ENCODE results near the gene SNX21. TPM values are rescaled to one million over a fixed set of nuclear protein-coding genes. Genes with fewer than 3 reads are reported as not detected.

Gene SNX21
- total and polyA plus RNA-seq, 12 donors, result 15.4 to 27.0 (median 18.5) TPM

DNA sequence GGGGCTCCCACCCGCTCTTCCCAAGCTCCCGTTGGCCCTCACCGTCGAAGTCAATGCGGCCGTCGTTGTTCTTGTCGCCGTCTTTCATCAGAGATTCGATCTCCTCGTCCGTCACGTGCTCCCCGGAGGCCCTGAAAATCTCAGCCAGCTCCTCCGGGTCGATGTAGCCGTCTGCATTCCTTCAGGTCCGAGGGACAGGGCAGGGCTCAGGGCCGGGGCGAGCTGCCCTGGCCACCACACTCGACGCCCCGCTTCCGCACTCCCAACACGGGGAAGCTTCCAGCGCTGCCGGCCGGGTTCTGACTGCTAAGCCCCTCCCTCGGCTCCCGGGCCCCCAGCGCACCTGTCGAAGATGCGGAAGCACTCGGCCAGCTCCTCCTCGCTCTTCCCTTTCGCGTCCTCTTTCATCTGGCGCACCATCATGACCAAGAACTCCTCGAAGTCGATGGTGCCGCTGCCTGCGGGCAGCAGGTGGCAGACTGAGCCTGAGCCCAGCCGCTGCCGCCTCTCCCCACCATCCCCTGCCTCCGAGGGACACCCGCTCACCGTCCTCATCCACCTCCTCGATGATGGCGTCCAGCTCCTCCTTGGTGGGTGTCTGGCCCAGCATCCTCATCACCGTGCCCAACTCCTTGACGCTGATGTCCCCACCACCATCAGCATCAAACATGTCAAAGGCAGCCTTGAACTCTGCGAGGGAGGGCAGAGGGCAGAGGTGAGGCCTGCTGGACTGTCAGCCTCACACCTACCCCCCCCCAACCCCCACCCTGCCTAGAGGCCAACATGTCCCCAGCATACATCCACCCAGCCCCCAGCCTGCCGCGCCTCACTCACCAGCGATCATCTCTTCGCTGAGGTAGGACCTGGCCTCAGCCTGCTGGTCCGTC lies 9.4 kb upstream of the SNX21 start:
- Histone ChIP-seq H3K36me3 (no peaks in the 10 kb centered on the region), H3K4me3 (peak overlapping the region in 5 of 10 donors; percentile 3 to 30 (median 28)), H3K9me3 (no peaks in the 10 kb centered on the region), H3K27ac (no peak overlapping the region), H3K27me3 (peaks cover 3 to 53% (median 35%) of the 10 kb centered on the region in 7 donors), H3K4me1 (peaks cover 4 to 40% (median 26%) of the 10 kb centered on the region in 9 donors)
- ATAC-seq (peak; percentile 57 to 76 (median 67)), DNase-seq (peak in 1 of 2 donors; percentile 60)
- intact Hi-C loops (cut with DNase I), result loop anchor here in 5 of 10 donors (5.0 to 10.0 kb wide), 3 partner anchors 111 to 141 kb away; partner anchors contain the start of gene PCIF1 (in 1 of the 5)
- WGBS, 2 donors, result 14 to 16% methylated on average over 57 of the region's 57 CpGs
- TF ChIP-seq, protein P1, sequence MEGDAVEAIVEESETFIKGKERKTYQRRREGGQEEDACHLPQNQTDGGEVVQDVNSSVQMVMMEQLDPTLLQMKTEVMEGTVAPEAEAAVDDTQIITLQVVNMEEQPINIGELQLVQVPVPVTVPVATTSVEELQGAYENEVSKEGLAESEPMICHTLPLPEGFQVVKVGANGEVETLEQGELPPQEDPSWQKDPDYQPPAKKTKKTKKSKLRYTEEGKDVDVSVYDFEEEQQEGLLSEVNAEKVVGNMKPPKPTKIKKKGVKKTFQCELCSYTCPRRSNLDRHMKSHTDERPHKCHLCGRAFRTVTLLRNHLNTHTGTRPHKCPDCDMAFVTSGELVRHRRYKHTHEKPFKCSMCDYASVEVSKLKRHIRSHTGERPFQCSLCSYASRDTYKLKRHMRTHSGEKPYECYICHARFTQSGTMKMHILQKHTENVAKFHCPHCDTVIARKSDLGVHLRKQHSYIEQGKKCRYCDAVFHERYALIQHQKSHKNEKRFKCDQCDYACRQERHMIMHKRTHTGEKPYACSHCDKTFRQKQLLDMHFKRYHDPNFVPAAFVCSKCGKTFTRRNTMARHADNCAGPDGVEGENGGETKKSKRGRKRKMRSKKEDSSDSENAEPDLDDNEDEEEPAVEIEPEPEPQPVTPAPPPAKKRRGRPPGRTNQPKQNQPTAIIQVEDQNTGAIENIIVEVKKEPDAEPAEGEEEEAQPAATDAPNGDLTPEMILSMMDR (IDR thresholded peaks at IDR 0.05), result peak; percentile 5 to 61 (median 49)

DNA sequence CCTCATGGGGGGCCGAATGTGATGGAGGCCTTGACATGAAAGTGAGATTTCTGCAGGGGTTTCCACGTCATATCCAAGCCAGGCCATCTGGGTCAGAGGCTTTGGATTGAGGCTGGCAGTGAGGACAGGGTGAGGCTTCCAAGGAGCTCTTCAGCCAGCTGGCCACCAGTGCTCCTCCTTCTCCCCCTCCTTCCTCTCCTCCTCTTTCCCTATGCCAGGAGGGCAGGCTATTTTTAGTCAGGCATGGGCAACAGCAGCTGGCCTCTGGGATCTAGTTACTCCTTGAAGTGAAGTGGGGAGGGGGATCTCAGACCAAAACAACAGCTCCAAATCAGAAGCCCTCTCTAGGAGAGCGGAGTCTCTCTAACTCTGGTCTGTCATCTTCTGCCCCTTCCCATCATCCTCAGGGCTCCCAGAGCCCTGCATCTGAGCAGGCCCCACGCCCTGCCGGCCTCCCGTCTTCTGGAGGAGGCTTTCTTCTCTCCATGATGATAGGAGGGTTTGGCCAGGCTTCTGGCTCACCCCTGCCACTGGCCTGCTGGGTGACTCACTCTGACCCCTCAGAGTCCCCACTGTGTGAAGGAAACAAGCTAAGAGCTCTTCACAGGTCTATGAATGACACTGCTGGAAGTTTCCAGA lies 7.1 kb upstream of the SNX21 start:
- Histone ChIP-seq H3K9me3 (no peaks in the 10 kb centered on the region), H3K4me1 (peaks cover 4 to 40% (median 27%) of the 10 kb centered on the region in 9 donors), H3K27ac (peak overlapping the region in 7 of 10 donors; percentile 15 to 68 (median 46)), H3K4me3 (no peak overlapping the region), H3K27me3 (peaks cover 3 to 33% (median 28%) of the 10 kb centered on the region in 7 donors), H3K36me3 (no peaks in the 10 kb centered on the region)
- TF ChIP-seq, protein P1 (IDR thresholded peaks at IDR 0.05), result no peak
- intact Hi-C loops (cut with DNase I), result loop anchor here in 5 of 10 donors (10.0 kb wide), 2 partner anchors 108 to 138 kb away; partner anchors contain the start of gene PCIF1 (in 1 of the 5)
- DNase-seq (peak in 1 of 2 donors; percentile 47), ATAC-seq (peak; percentile 23 to 78 (median 52))
- WGBS, 2 donors, result 54% methylated on average over 6 of the region's 6 CpGs

DNA sequence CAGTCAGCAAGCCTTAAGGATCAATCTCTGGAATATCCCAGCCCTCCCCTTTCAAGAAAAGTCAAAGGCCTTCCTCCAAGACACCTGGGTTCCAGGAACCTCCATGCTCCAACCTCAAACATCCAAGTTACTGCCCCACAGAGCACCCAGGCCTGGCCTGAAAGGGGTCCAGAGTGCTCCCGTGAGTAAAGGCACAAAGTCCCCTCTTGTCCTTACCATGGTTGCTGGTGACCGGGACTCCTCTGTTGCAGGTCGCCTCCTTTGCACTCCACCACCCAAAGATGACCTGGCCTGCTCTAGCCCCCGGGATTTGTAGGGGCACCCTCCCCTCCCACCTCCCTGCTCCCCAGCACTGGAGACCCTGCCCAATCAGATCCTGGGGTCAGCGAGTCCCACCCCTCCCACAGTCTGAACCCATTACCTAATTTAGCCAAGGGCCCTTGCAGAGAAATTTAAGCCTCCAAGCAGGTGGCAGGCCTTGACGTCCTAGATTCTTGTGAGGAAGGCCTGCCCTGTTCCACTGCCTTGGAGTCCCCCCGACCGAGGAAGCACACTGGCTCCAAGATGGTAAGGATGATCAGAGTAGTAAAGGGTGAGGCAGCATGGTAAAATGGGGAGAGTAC lies 6.5 kb upstream of the SNX21 start, which contains the start of gene TNNC2:
TSS of gene TNNC2 (minus strand) at position 283 of the 623 bp plus-strand sequence. CDS start at position 219, 64 bp downstream.
- H3K36me3 ChIP-seq, result no peaks in the 10 kb centered on the region
- intact Hi-C loops (cut with DNase I), result loop anchor here in 5 of 10 donors (10.0 kb wide), 2 partner anchors 108 to 138 kb away; partner anchors contain the start of gene PCIF1 (in 1 of the 5)
- DNase-seq, result no peak
- no peak for ATAC-seq
- peaks cover 3 to 27% (median 21%) of the 10 kb centered on the region in 7 donors for H3K27me3 ChIP-seq
- TF ChIP-seq, protein P1 (IDR thresholded peaks at IDR 0.05), result no peak
- peak within 1 kb of the TSS in 7 of 10 donors; percentile 15 to 68 (median 46) for H3K27ac ChIP-seq
- H3K9me3 ChIP-seq, result no peaks in the 10 kb centered on the region
- H3K4me1 ChIP-seq, result peaks cover 4 to 42% (median 28%) of the 10 kb centered on the region in 9 donors
- no peak within 1 kb of the TSS for H3K4me3 ChIP-seq
- WGBS, 2 donors, result 90 to 91% methylated on average over 8 of the region's 8 CpGs

Data from heart right ventricle (tissue), 16 donors.